T-helper 2 cell treated with Interferon-gamma antibody and Interleukin-4, amounts not matched to agents 5 μg/mL and 100 μg/mL, for 36 hours (primary cell): ENCODE results near the gene PAX8.
"Not testable (repeated sequence)": the region's sequence is repeated elsewhere in the genome, so short reads cannot be mapped to it uniquely, and the experiment has no call there.

ENCODE experiments used
- DNase-seq: peaks from one replicate; pipeline ENCODE4 v3.0.0; 2021; ENCODE audit warnings: low spot score
- H3K27ac Mint-ChIP-seq: one replicate; pipeline ENCODE4 v1.8.0; 2021; ENCODE audit warnings: mild to moderate bottlenecking, mixed read lengths
- H3K27me3 Mint-ChIP-seq: one replicate; pipeline ENCODE4 v1.8.0; 2021; ENCODE audit warnings: low read depth, mixed read lengths
- H3K36me3 Mint-ChIP-seq: one replicate; pipeline ENCODE4 v1.8.0; 2021; ENCODE audit warnings: low read depth, mixed read lengths
- H3K4me1 Mint-ChIP-seq: one replicate; pipeline ENCODE4 v1.8.0; 2021; ENCODE audit warnings: low read depth, mixed read lengths
- H3K4me3 Mint-ChIP-seq: one replicate; pipeline ENCODE4 v1.8.0; 2022; ENCODE audit warnings: mild to moderate bottlenecking, moderate library complexity, mixed read lengths
- H3K9me3 Mint-ChIP-seq: one replicate; pipeline ENCODE4 v1.8.0; 2021; ENCODE audit warnings: mixed read lengths

Gene PAX8

DNA sequence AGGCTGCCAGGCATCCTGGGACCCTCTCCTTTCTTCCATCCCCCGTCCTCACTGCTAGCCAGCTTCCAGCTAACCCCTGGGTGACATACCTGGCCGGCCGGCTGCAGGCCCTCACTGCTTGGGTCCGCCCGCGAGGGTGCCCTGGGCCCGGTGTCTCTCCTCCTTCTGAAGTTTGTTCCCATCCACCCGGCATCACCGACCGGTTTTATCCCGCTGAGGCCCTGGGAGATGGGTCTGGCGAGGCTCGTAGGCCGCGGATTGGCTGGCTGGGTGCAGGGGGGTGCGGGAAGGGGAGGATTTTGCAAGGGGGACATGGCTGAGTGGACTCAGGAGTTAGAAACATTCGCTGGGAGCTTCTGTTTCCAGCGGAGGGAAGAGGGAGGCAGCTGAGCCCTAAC is at the start of gene PAX8:
TSS of gene PAX8 (minus strand) at position 180 of the 398 bp plus-strand sequence. CDS start 527 bp downstream, outside the sequence.
- DNase-seq, result no peak
- Mint-ChIP-seq H3K9me3 (no peaks in the 10 kb centered on the region), H3K36me3 (no peaks in the 10 kb centered on the region), H3K27ac (no peak within 1 kb of the TSS), H3K4me1 (peaks cover 10% of the 10 kb centered on the region), H3K27me3 (peaks cover 76% of the 10 kb centered on the region), H3K4me3 (no peak within 1 kb of the TSS)

GRCh38 chr2:113328043-113328442 is 49.3 kb upstream of the PAX8 start:
- peaks cover 11% of the 10 kb centered on the region for H3K27me3 Mint-ChIP-seq
- H3K4me1 Mint-ChIP-seq, result peaks cover 7% of the 10 kb centered on the region
- no peak for DNase-seq
- no peaks in the 10 kb centered on the region for H3K36me3 Mint-ChIP-seq
- H3K4me3 Mint-ChIP-seq, result no peak overlapping the region
- no peaks in the 10 kb centered on the region for H3K9me3 Mint-ChIP-seq
- no peak overlapping the region for H3K27ac Mint-ChIP-seq

GRCh38 chr2:113325161-113325731 is 46.5 kb upstream of the PAX8 start:
- not testable (repeated sequence) for DNase-seq, H3K9me3 Mint-ChIP-seq, H3K4me1 Mint-ChIP-seq, H3K36me3 Mint-ChIP-seq
- peak overlapping the region; percentile 19 for H3K27ac Mint-ChIP-seq
- H3K27me3 Mint-ChIP-seq, result peaks cover 22% of the 10 kb centered on the region
- peak overlapping the region; percentile 67 for H3K4me3 Mint-ChIP-seq

DNA sequence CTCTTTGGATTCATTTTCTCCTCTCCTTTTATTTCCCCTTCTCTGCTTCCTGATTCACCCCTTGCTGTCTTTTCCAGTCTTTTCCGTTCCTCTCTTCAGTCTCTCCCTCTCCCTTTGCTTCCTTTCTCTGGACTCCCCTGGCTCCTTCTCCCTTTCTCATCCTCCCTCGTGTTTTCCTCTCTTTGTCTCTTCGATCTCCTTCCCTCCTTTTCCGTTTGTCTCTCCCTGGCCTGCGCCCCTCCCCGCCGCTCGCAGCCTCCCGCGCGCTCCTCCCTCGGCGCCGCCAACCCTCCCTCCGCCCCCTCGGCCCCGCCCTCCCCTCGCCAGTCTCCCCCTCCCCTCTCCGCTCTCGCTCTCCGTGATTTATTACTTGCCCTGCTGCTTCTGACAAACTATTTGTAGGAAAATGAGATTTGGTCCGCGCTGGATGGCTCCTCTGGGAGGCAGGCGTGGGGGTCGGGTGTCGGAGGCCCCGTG is 46.0 kb upstream of the PAX8 start:
- peak; percentile 5 for DNase-seq
- Mint-ChIP-seq H3K9me3 (no peaks in the 10 kb centered on the region), H3K4me1 (peaks cover 7% of the 10 kb centered on the region), H3K27ac (no peak overlapping the region), H3K27me3 (peaks cover 19% of the 10 kb centered on the region), H3K36me3 (no peaks in the 10 kb centered on the region), H3K4me3 (peak overlapping the region; percentile 80)

DNA sequence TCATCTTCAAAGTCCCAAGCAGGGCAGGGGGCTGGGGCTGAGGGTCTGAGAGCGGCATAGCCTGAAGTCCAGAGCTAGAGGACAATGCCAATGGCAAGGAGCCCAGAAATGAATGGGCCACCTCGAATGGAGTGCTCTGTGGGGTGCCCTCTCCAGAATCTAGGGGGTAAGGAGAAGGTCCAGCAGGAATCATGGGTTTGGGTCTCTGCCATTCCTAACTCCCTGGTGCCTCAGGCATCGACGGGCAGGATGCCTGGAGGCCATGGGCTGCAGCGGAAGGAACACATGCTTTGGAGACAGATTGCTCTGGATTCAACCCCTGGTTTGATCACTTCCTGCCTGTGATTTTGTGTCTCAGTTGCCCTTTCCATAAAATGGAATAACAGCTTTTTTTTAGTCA is 44.4 kb upstream of the PAX8 start:
- not testable (repeated sequence) for H3K36me3 Mint-ChIP-seq, DNase-seq, H3K4me1 Mint-ChIP-seq, H3K27ac Mint-ChIP-seq, H3K9me3 Mint-ChIP-seq, H3K4me3 Mint-ChIP-seq
- peaks cover 21% of the 10 kb centered on the region for H3K27me3 Mint-ChIP-seq

- H3K36me3 Mint-ChIP-seq, H3K4me1 Mint-ChIP-seq, H3K27ac Mint-ChIP-seq, H3K9me3 Mint-ChIP-seq, DNase-seq, H3K4me3 Mint-ChIP-seq: not testable (repeated sequence)
- H3K27me3 Mint-ChIP-seq, result peaks cover 32% of the 10 kb centered on the region
Measured at GRCh38 chr2:113320106-113320505, 41.4 kb upstream of the PAX8 start.

- H3K27ac Mint-ChIP-seq, H3K4me1 Mint-ChIP-seq, H3K4me3 Mint-ChIP-seq, DNase-seq, H3K9me3 Mint-ChIP-seq, H3K36me3 Mint-ChIP-seq: not testable (repeated sequence)
- H3K27me3 Mint-ChIP-seq, result peaks cover 38% of the 10 kb centered on the region
Measured at GRCh38 chr2:113318941-113319340, 40.2 kb upstream of the PAX8 start.

GRCh38 chr2:113316085-113316484 is 37.4 kb upstream of the PAX8 start:
- Mint-ChIP-seq H3K27me3 (peaks cover 40% of the 10 kb centered on the region), H3K9me3 (no peaks in the 10 kb centered on the region), H3K27ac (no peak overlapping the region), H3K4me3 (no peak overlapping the region), H3K4me1 (no peaks in the 10 kb centered on the region), H3K36me3 (no peaks in the 10 kb centered on the region)
- no peak for DNase-seq

DNA sequence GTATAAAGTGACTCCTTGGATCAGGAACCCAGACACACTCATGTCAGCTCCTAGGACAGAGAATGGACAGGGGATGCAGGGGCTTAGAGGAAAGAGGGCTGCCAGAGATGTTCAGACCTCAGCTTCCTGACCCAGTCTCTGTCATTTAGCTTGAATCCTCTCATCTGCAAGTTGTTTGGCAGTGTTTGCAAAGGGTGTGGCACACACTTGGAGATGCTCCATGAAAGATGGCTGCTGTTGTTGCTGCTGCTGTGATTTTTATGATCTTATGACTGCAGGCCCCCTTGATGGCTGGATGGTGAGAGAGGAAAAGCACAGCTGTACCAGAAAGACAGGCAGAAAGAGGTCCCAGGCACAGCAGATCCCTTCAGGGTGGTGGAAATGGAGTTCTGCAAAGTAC is 35.9 kb upstream of the PAX8 start:
- not testable (repeated sequence) for H3K27ac Mint-ChIP-seq, H3K9me3 Mint-ChIP-seq, H3K36me3 Mint-ChIP-seq, H3K4me1 Mint-ChIP-seq, H3K4me3 Mint-ChIP-seq, DNase-seq
- H3K27me3 Mint-ChIP-seq, result peaks cover 42% of the 10 kb centered on the region

DNA sequence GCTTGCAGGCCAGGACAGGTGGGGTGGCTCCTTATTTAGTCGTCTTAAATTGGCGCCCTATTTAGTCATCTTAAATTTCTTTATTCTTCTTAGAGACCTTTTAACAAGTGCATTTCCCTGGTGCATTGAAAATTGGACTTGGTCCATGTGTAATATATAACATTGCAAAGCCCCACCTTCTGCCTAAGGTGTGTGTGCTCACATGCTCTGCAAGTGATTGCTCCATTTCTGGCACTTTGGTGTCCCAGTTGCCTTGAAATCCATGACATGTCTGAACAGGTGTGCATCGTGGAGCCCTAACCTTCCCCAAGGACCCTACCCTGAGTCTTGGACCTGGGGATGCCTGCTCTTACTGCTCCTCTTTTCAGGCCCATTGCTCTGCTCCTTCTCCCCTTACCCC is 35.5 kb upstream of the PAX8 start:
- not testable (repeated sequence) for H3K4me3 Mint-ChIP-seq, DNase-seq, H3K4me1 Mint-ChIP-seq, H3K9me3 Mint-ChIP-seq, H3K36me3 Mint-ChIP-seq, H3K27ac Mint-ChIP-seq
- H3K27me3 Mint-ChIP-seq, result peaks cover 40% of the 10 kb centered on the region

DNA sequence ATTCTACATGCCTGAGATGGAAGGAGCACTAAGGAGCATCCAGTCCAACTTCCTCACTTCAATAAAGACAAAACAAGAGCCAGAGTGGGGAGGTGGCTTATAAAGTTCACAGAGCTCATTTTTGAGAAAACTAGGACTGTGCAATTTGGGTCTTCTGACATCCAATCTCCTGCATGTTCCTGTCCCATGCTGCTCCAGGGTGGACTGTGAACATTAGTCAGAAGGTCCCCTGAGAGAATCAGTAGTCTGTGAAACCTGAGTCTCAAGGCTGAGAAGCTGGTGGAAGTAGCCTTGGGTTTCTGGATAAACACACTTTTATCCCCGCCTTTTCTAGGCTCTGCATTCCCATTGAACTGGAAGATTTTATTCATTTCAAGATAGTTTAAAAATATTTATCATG is 33.1 kb upstream of the PAX8 start:
- not testable (repeated sequence) for DNase-seq, H3K4me1 Mint-ChIP-seq, H3K4me3 Mint-ChIP-seq, H3K27ac Mint-ChIP-seq, H3K36me3 Mint-ChIP-seq, H3K9me3 Mint-ChIP-seq
- peaks cover 47% of the 10 kb centered on the region for H3K27me3 Mint-ChIP-seq

DNA sequence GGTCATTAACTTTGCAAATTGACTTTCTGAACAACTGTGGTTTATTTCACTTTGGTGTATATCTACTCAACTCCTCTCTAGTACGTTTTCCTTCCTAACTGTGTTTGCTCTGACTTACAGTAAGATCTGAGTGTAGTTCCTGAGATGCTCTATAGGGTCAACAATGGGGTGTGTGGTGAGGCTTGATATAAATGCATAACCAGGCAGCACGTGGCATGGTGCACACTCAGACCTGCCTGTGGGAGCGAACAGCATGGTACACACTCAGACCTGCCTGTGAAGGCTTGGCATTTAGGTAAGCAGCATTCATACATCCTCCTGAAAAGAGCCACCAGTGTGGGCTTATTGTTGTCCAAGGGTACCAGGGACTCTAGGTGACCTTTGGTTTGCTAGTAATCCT is 32.5 kb upstream of the PAX8 start:
- not testable (repeated sequence) for DNase-seq, H3K4me3 Mint-ChIP-seq, H3K9me3 Mint-ChIP-seq, H3K27ac Mint-ChIP-seq, H3K4me1 Mint-ChIP-seq, H3K36me3 Mint-ChIP-seq
- H3K27me3 Mint-ChIP-seq, result peaks cover 45% of the 10 kb centered on the region

DNA sequence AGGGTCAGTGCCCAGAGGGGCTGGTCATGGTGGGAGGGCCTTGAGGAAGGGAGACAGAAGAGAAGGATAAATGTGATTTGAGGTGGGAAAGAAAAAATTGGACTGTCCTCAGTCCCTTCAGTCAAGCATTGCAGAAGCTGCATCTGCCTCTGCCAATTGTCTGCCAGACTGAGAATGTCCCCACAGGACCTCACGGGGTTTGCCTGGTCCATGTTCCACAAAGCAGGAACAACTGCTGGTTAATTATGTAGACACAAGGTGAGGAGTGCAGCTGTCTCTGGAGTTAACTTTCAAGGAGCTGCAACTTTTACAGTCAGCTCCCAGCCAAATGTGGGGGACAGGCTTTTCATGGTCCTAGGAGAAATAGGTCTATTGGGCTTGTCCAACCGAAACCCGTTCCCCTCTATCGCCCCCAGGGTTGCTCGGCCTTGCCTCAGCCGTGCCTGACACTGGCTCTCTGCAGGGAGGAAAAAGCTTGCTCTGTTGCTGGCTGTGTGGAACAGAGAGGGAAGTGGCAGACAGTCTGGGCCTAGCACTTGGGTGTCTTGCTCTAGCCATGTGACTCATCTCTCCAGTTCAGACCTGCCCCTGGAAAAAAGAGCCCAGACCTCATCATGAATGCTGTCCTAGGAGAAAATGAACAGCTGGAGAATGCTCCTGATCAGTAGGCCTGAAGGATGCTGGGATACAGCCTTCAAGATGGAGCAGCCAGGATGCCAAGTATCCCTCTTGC is 31.1 kb upstream of the PAX8 start:
- no peaks in the 10 kb centered on the region for H3K4me1 Mint-ChIP-seq
- H3K27me3 Mint-ChIP-seq, result peaks cover 37% of the 10 kb centered on the region
- DNase-seq, result no peak
- no peak overlapping the region for H3K27ac Mint-ChIP-seq
- H3K9me3 Mint-ChIP-seq, result no peaks in the 10 kb centered on the region
- H3K36me3 Mint-ChIP-seq, result no peaks in the 10 kb centered on the region
- no peak overlapping the region for H3K4me3 Mint-ChIP-seq

DNA sequence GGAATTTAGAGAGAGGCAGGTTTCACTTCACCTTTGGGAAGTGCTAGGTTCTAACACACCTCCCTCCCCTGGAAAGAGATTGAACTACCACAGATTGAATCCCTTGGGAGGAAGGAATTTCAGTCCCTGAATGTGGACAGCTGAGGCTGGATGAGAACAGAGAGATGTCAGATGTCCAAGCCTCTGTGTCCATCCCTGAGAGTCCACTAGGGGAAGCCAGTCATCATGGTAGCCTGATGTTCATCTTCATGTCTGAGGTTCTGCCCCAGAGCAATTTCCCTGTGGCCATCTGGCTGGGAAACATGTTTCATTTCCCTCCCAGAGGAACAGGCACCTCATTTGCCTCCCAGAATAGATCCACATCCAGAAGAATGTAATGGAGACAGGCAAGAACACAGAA is 30.1 kb upstream of the PAX8 start:
- H3K27ac Mint-ChIP-seq, DNase-seq, H3K4me1 Mint-ChIP-seq, H3K36me3 Mint-ChIP-seq, H3K9me3 Mint-ChIP-seq, H3K4me3 Mint-ChIP-seq: not testable (repeated sequence)
- H3K27me3 Mint-ChIP-seq, result peaks cover 31% of the 10 kb centered on the region

- DNase-seq, H3K27ac Mint-ChIP-seq, H3K36me3 Mint-ChIP-seq, H3K4me1 Mint-ChIP-seq, H3K9me3 Mint-ChIP-seq, H3K4me3 Mint-ChIP-seq: not testable (repeated sequence)
- H3K27me3 Mint-ChIP-seq, result peaks cover 27% of the 10 kb centered on the region
Measured at GRCh38 chr2:113306207-113306606, 27.5 kb upstream of the PAX8 start.
